Right lobe of liver (tissue), 4 donors: ENCODE measurements around the gene CYP21A2.

Source experiments
- POLR2A ChIP-seq: fragments of 450-650 bp; IDR thresholded peaks from one replicate; pipeline ENCODE4 v1.6.1; 2017; ENCODE audit warnings: antibody characterized with exemption, mild to moderate bottlenecking
- TF ChIP-seq, protein P1 (sequence below), 4 donors: fragments of 200-600 bp in 3 of 4; fragments of 450-650 bp in 1 of 4; IDR thresholded peaks; one replicate each; pipeline versions ENCODE4 v1.5.1 to v1.8.0; 2016 to 2022; ENCODE audit warnings: antibody characterized with exemption in 4 of 4, mild to moderate bottlenecking in 2 of 4
- donor health status: DM: no; HTN: no; CAD: no.
- donor health status: DM: no; HTN: no; CAD: no.
- donor health status: DM: no; HTN: yes; CAD: no.

DNA sequence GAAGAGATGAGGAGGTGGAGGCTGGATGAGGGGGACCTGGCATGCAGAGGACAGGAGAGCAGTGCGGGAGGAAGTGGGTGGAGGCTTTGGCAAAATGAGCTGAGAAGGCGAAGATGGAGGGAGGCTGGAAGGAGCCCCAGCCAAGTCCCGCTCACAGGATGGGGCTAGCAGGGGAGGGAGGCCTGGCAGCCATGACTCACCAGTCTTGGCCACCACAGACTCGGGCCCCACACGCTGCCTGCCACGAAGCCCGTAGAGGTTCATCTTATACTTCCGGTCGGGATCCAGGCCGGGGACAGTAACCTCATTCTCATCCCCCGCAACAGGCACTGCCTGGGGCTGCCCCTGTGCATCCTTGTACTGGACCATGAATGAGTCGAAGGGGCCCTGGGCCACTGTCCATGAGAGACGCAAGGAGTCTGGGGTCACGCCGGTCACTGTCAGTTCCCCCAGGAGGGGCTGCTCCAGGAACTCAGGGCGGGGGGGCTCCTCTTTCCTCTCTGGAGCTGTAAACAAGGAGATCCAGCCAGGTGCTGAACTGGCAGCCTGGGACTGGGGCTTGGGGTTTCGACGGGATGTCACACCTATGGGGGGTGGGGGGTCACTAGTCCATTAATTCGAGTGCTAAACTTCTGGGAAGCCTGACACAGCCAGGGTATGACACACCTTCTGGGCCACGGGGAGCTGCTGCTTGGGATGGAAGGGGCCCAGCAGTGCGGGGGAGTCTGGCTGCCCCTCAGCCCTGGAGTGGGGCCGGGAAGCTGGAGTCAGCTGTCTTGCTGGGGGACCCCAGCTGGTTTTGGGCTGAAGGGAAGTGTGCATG lies 43.2 kb downstream of the CYP21A2 start:
- no peak for TF ChIP-seq POLR2A
- TF ChIP-seq, protein P1, sequence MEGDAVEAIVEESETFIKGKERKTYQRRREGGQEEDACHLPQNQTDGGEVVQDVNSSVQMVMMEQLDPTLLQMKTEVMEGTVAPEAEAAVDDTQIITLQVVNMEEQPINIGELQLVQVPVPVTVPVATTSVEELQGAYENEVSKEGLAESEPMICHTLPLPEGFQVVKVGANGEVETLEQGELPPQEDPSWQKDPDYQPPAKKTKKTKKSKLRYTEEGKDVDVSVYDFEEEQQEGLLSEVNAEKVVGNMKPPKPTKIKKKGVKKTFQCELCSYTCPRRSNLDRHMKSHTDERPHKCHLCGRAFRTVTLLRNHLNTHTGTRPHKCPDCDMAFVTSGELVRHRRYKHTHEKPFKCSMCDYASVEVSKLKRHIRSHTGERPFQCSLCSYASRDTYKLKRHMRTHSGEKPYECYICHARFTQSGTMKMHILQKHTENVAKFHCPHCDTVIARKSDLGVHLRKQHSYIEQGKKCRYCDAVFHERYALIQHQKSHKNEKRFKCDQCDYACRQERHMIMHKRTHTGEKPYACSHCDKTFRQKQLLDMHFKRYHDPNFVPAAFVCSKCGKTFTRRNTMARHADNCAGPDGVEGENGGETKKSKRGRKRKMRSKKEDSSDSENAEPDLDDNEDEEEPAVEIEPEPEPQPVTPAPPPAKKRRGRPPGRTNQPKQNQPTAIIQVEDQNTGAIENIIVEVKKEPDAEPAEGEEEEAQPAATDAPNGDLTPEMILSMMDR (IDR thresholded peaks at IDR 0.05), result no peak
